Psoas muscle (tissue), 8 donors: ENCODE data around the gene FRAS1. TPM values are rescaled to one million over a fixed set of nuclear protein-coding genes. Genes with fewer than 3 reads are reported as not detected.

Source experiments
- ATAC-seq, 4 donors: fragments of 200-7000 bp; cut with Tn5 transposase; one replicate each; pipeline ENCODE4 v1.9.1; 2020; ENCODE audit warnings: moderate library complexity in 3 of 4, mild to moderate bottlenecking in 2 of 4
- DNase-seq, 2 donors: peaks; one replicate each; pipeline ENCODE4 v3.0.0-alpha.2; 2020
- H3K27ac ChIP-seq: fragments of 200-600 bp; one replicate; pipeline ENCODE4 v1.8.0; 2022
- H3K27me3 ChIP-seq, 3 donors: fragments of 200-600 bp in 1 of 3; one replicate each; pipeline versions ENCODE4 v1.6.1 to v1.8.0; 2013 to 2022; ENCODE audit warnings: low read length in 2 of 3, mild to moderate bottlenecking in 2 of 3, moderate library complexity in 1 of 3; ENCODE audit not compliant: insufficient read depth in 3 of 3
- H3K36me3 ChIP-seq, 2 donors: fragments of 200-600 bp in 1 of 2; one replicate each; pipeline versions ENCODE4 v1.6.1 to v1.8.0; 2013 to 2022; ENCODE audit warnings: low read depth in 1 of 2, mild to moderate bottlenecking in 1 of 2, moderate library complexity in 1 of 2; ENCODE audit not compliant: insufficient read depth in 1 of 2
- H3K4me1 ChIP-seq: fragments of 200-600 bp; one replicate; pipeline ENCODE4 v1.8.0; 2022
- H3K4me3 ChIP-seq: fragments of 200-600 bp; one replicate; pipeline ENCODE4 v1.8.0; 2022; ENCODE audit warnings: mild to moderate bottlenecking
- H3K9me3 ChIP-seq: fragments of 200-600 bp; one replicate; pipeline ENCODE4 v1.8.0; 2022
- WGBS, 3 donors: extraction: QIAGEN DNeasy Blood & Tissue Kit; methylation state at CpG; one replicate each; pipeline versions ENCODE4 v1.1.6 to v1.1.7; 2013; 5-methylcytosine and 5-hydroxymethylcytosine counted together
- intact Hi-C, 2 donors: fragments of 100-400 bp; cut with DNase I; formaldehyde crosslinking; loops; one replicate each; pipeline versions ENCODE4 v1.11.0 to v1.14.2; 2022
- polyA plus RNA-seq, 3 donors: library from polyadenylated mRNA; stranded (reverse); fragments of 200-250 nt; gene quantifications; one replicate each; pipeline ENCODE4 v1.2.3, GENCODE V29; 2013
- total RNA-seq, 4 donors: library from RNA; stranded (reverse); fragmentation: NEBNext Ultra II Directional in 2 of 4; extraction: Animal tissue kit (Norgen Biotek cat#: 25700) in 2 of 4; gene quantifications; one replicate each; pipeline versions ENCODE4 v1.2.1 to v1.2.4, GENCODE V29; 2021 to 2023
- TF ChIP-seq, protein P1 (sequence below): fragments of 200-600 bp; IDR thresholded peaks from one replicate; pipeline ENCODE4 v1.8.0; 2022; ENCODE audit warnings: antibody characterized with exemption
- donor health status: healthy with polysubstance abuse.
- donor health status: DM: no; HTN: no; CAD: no; lungs with moderate emphysema.
- donor health status: Bipolar disorder and iron deficiency.
- donor health status: healthy.
- donor health status: DM: yes; HTN: yes; CAD: no.
- donor health status: DM: no; HTN: no; CAD: no.
- donor health status: DM: no; HTN: no; CAD: no.
- donor health status: DM: yes; HTN: yes; CAD: no.

Gene FRAS1
- total and polyA plus RNA-seq, 7 donors, result 0.08 to 3.0 (median 0.42) TPM

DNA sequence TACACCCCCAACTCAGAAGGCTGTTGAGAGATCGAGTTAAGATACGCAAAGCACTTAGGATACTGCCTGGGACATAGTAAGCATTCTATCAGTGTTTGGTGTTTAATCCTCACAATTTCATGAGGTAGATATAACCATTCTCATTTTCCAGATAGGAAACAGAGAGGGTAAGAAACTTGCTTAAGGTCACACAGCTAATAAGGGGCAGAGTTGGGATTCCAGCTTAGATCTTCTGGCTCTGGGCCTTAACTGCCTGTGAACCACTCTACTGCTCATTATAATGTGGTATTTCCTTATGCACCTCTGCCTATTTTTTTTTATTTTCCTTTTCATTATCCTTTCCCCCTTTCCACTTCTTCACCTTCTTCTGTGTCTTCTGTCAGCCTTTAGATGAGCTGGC lies 252.2 kb downstream of the FRAS1 start:
- ATAC-seq, result no peak
- Histone ChIP-seq H3K27me3 (no peaks in the 10 kb centered on the region), H3K27ac (no peak overlapping the region), H3K36me3 (no peaks in the 10 kb centered on the region), H3K4me3 (no peak overlapping the region), H3K4me1 (no peaks in the 10 kb centered on the region), H3K9me3 (no peaks in the 10 kb centered on the region)
- TF ChIP-seq, protein P1, sequence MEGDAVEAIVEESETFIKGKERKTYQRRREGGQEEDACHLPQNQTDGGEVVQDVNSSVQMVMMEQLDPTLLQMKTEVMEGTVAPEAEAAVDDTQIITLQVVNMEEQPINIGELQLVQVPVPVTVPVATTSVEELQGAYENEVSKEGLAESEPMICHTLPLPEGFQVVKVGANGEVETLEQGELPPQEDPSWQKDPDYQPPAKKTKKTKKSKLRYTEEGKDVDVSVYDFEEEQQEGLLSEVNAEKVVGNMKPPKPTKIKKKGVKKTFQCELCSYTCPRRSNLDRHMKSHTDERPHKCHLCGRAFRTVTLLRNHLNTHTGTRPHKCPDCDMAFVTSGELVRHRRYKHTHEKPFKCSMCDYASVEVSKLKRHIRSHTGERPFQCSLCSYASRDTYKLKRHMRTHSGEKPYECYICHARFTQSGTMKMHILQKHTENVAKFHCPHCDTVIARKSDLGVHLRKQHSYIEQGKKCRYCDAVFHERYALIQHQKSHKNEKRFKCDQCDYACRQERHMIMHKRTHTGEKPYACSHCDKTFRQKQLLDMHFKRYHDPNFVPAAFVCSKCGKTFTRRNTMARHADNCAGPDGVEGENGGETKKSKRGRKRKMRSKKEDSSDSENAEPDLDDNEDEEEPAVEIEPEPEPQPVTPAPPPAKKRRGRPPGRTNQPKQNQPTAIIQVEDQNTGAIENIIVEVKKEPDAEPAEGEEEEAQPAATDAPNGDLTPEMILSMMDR, result no peak
- no peak for DNase-seq
- 96 to 100% (median 98%) methylated on average over 2 of the region's 2 CpGs for WGBS, 3 donors
- intact Hi-C loops, result no loop called here

DNA sequence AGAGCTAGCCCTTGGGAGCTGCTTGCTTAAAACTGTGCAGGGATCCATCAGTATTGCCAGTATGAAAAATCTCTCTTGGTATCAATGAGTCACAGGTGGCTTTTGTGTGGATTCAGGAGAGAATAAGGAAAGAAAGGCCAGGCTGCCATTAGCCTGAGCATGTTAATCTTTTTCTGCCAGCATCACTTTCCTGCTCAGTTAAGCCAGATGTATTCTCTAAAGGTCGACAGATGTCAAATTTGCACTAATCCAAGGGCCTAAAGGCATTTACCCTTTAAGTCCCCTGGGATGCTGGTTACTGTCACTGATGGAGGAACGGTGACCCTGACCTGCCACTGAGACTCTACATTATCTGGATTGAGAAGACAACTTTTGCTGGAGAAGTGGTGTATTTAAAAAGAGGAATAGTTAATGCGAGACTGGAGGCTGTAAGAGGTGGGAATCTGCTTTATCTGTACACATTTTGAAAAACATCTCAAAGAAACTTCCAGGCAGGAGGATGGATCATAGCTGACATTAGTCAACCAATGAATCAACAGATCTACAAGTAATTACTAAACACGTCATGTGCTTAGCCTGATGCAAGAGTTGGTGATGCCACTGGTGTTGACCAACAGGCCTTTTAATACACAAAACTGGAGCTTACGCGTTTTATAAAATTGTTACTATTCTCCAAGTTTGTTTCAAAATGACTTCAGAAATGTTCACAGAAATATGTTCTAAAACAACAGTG lies 253.1 kb downstream of the FRAS1 start:
- ATAC-seq (no peak), DNase-seq (no peak)
- TF ChIP-seq, protein P1, result no peak
- no peaks in the 10 kb centered on the region for H3K4me1 ChIP-seq
- WGBS, 3 donors, result 78 to 81% (median 79%) methylated on average over 6 of the region's 6 CpGs
- H3K4me3 ChIP-seq, result no peak overlapping the region
- H3K36me3 ChIP-seq, result no peaks in the 10 kb centered on the region
- no peaks in the 10 kb centered on the region for H3K27me3 ChIP-seq
- intact Hi-C loops, result no loop called here
- H3K9me3 ChIP-seq, result no peaks in the 10 kb centered on the region
- no peak overlapping the region for H3K27ac ChIP-seq

DNA sequence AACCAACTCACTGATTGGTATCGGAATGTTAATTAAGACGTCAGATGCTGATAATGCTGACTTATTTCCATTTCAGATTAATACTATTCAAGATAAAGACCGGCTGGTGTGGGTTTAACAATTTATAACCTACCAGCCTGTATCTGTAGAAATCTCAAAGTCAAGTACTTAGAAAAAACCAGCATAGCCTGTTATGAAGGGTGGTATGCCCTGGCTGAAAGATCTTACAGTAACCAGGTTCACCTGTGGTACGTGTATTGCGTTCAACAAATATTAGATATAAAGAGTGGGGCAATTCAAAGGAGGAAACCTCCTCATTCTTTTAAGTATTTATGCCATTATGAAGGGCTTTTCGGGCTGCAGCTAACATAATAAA lies 253.6 kb downstream of the FRAS1 start:
- no peaks in the 10 kb centered on the region for H3K36me3 ChIP-seq
- no peak overlapping the region for H3K4me3 ChIP-seq
- 84 to 92% (median 89%) methylated on average over 6 of the region's 6 CpGs for WGBS, 3 donors
- intact Hi-C loops, result no loop called here
- no peaks in the 10 kb centered on the region for H3K27me3 ChIP-seq
- no peaks in the 10 kb centered on the region for H3K9me3 ChIP-seq
- TF ChIP-seq, protein P1, result no peak
- no peak for ATAC-seq
- no peak overlapping the region for H3K27ac ChIP-seq
- no peaks in the 10 kb centered on the region for H3K4me1 ChIP-seq
- DNase-seq, result no peak

DNA sequence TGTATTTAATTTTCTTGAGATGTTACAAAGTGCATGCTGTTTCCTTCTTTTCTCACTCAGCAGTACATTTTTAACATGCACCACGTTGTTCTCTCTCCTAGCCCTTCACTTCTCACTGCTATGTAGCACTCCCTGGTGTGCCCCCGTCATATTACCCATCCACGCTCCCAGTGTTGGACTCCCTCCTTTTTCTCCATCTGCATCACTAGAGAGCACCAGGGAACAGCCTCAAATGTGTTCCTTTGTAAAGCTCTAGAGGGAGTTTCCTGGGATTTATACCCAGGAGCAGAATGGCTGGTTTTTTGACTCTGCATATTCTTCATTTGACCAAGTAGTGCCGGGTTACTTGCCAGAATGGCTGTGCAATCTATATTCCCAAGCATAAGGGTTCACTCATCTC lies 254.2 kb downstream of the FRAS1 start:
- DNase-seq, result no peak
- no peak for ATAC-seq
- no peaks in the 10 kb centered on the region for H3K27me3 ChIP-seq
- no peak overlapping the region for H3K4me3 ChIP-seq
- no peak overlapping the region for H3K27ac ChIP-seq
- no peaks in the 10 kb centered on the region for H3K9me3 ChIP-seq
- H3K36me3 ChIP-seq, result no peaks in the 10 kb centered on the region
- no peaks in the 10 kb centered on the region for H3K4me1 ChIP-seq
- 75 to 80% (median 80%) methylated on average over 4 of the region's 4 CpGs for WGBS, 3 donors
- intact Hi-C loops, result no loop called here
- TF ChIP-seq, protein P1, result no peak
